ENCODE measurements around the gene PEX10. TPM values are rescaled to one million over a fixed set of nuclear protein-coding genes. Genes with fewer than 3 reads are reported as not detected.

PEX10 gene
- polyA plus RNA-seq, 1 experiment = 11.9 TPM

GRCh38 chr1:2452201-2452931 lies 40.0 kb upstream of the PEX10 start:
- no peak for DNase-seq (ENCODE audit: low read depth, low spot score)
- ChIA-PET POLR2A (no interaction called here), CTCF (interaction anchor here (1.1 kb wide), 1 partner anchor 1167 kb away, joined by 3 read pairs; no protein-coding TSS in a partner anchor)
- Histone ChIP-seq H3K27me3 (ENCODE audit: control insufficient read depth, insufficient read depth, low read length) (no peaks in the 10 kb centered on the region), H3K9me3 (ENCODE audit: control insufficient read depth, insufficient read depth, low read length) (no peaks in the 10 kb centered on the region; the same call in 1 of the 2 replicates), H3K4me3 (ENCODE audit: low read depth, low read length) (no peak overlapping the region), H3K27ac (ENCODE audit: low read depth, low read length) (peak overlapping the region; percentile 52)
- no peak for TF ChIP-seq CTCF (IDR thresholded peaks at IDR 0.05; ENCODE audit: low read depth, low read length)

GRCh38 chr1:2451741-2452140 lies 39.4 kb upstream of the PEX10 start:
- no peak for TF ChIP-seq CTCF (IDR thresholded peaks at IDR 0.05; ENCODE audit: low read depth, low read length)
- POLR2A ChIA-PET = no interaction called here
- Histone ChIP-seq H3K27ac (ENCODE audit: low read depth, low read length) (peak overlapping the region; percentile 52), H3K9me3 (ENCODE audit: control insufficient read depth, insufficient read depth, low read length) (no peaks in the 10 kb centered on the region; the same call in 1 of the 2 replicates), H3K27me3 (ENCODE audit: control insufficient read depth, insufficient read depth, low read length) (no peaks in the 10 kb centered on the region), H3K4me3 (ENCODE audit: low read depth, low read length) (no peak overlapping the region)
- CTCF ChIA-PET = interaction anchor here (1.1 kb wide), 1 partner anchor 1167 kb away, joined by 3 read pairs; no protein-coding TSS in a partner anchor
- peak; percentile 48 for DNase-seq (ENCODE audit: low read depth, low spot score)

- POLR2A ChIA-PET = no interaction called here
- CTCF ChIA-PET = no interaction called here
- TF ChIP-seq CTCF (IDR thresholded peaks at IDR 0.05; ENCODE audit: low read depth, low read length) = no peak
- DNase-seq (ENCODE audit: low read depth, low spot score) = no peak
- H3K4me3 ChIP-seq (ENCODE audit: low read depth, low read length) = no peak overlapping the region
- no peaks in the 10 kb centered on the region for H3K9me3 ChIP-seq (ENCODE audit: control insufficient read depth, insufficient read depth, low read length)
- no peak overlapping the region for H3K27ac ChIP-seq (ENCODE audit: low read depth, low read length)
- peaks cover 4% of the 10 kb centered on the region for H3K27me3 ChIP-seq (ENCODE audit: control insufficient read depth, insufficient read depth, low read length)
These were observed 37.5 kb upstream of the PEX10 start for GRCh38 chr1:2449636-2450454.

- H3K4me3 ChIP-seq (ENCODE audit: low read depth, low read length) = no peak overlapping the region
- CTCF ChIA-PET = no interaction called here
- no peak for TF ChIP-seq CTCF (IDR thresholded peaks at IDR 0.05; ENCODE audit: low read depth, low read length)
- no peak for DNase-seq (ENCODE audit: low read depth, low spot score)
- H3K27ac ChIP-seq (ENCODE audit: low read depth, low read length) = no peak overlapping the region
- H3K9me3 ChIP-seq (ENCODE audit: control insufficient read depth, insufficient read depth, low read length) = no peaks in the 10 kb centered on the region
- peaks cover 15% of the 10 kb centered on the region for H3K27me3 ChIP-seq (ENCODE audit: control insufficient read depth, insufficient read depth, low read length)
- POLR2A ChIA-PET = no interaction called here
These were observed 35.7 kb upstream of the PEX10 start for GRCh38 chr1:2448098-2448445.

All from AG04450 (cell line).